ENCODE measurements around the gene ANKDD1A. TPM values are rescaled to one million over a fixed set of nuclear protein-coding genes. Genes with fewer than 3 reads are reported as not detected.

The ANKDD1A gene
- total and polyA plus RNA-seq, 2 donors (not counting 1 experiment from before 2014, with no cell fraction given), result 8.2 to 13.2 TPM

DNA sequence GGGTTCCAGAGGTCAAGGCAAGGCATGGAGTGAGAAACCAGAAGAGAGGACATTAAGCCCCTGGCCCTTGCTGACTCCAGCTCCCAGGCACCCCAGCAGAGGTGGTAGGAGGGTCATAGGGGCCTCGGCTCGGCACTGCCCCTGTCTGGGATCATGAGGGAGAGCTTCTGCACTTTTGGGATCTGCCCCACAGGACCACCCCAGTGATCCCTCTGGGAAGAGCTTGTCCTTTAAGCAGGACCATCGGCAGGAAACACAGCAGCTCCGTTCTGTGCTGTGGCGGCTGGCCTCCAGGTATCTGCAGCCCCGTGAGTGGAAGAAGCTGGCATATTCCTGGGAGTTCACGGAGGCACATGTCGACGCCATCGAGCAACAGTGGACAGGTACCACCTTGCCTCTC lies 35.5 kb downstream of the ANKDD1A start:
- Histone ChIP-seq H3K9me3 (ENCODE audit: control insufficient read depth, insufficient read depth, low read depth, low read length) (no peaks in the 10 kb centered on the region), H3K79me2 (ENCODE audit: control insufficient read depth, insufficient read depth, low read length) (no peaks in the 10 kb centered on the region), H3K36me3 (ENCODE audit: control insufficient read depth, insufficient read depth, low read length) (no peaks in the 10 kb centered on the region), H3K9ac (ENCODE audit: insufficient read depth, low read length) (no peak overlapping the region), H3K4me1 (ENCODE audit: control insufficient read depth, extremely low read depth, insufficient read depth, low read length) (no peaks in the 10 kb centered on the region), H4K20me1 (ENCODE audit: control insufficient read depth, extremely low read depth, insufficient read depth, low read length) (no peaks in the 10 kb centered on the region), H3K4me2 (ENCODE audit: extremely low read depth, insufficient read depth, low read length) (no peak overlapping the region), H3K27ac (ENCODE audit: insufficient read depth, low read length) (no peak overlapping the region), H3K4me3 (replicated peaks in 1 of 4; ENCODE audit: control extremely low read depth in 1 of 4, insufficient read depth in 1 of 4, low read depth in 3 of 4, low read length in 4 of 4) (no peak overlapping the region), H3K27me3 (ENCODE audit: control insufficient read depth, insufficient read depth, low read length) (no peaks in the 10 kb centered on the region), H2AFZ (ENCODE audit: low read length) (no peak overlapping the region)
- no peak for DNase-seq (ENCODE audit: low read depth in 2 of 2)
- TF ChIP-seq, protein P1, sequence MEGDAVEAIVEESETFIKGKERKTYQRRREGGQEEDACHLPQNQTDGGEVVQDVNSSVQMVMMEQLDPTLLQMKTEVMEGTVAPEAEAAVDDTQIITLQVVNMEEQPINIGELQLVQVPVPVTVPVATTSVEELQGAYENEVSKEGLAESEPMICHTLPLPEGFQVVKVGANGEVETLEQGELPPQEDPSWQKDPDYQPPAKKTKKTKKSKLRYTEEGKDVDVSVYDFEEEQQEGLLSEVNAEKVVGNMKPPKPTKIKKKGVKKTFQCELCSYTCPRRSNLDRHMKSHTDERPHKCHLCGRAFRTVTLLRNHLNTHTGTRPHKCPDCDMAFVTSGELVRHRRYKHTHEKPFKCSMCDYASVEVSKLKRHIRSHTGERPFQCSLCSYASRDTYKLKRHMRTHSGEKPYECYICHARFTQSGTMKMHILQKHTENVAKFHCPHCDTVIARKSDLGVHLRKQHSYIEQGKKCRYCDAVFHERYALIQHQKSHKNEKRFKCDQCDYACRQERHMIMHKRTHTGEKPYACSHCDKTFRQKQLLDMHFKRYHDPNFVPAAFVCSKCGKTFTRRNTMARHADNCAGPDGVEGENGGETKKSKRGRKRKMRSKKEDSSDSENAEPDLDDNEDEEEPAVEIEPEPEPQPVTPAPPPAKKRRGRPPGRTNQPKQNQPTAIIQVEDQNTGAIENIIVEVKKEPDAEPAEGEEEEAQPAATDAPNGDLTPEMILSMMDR (conservative IDR thresholded peaks at IDR 0.05 in 1 of 2, IDR thresholded peaks at IDR 0.05 in 1 of 2; ENCODE audit: low read depth in 1 of 2, low read length in 2 of 2), result no peak
- no peak for TF ChIP-seq EZH2 (IDR thresholded peaks at IDR 0.05; ENCODE audit: low read length, missing control alignments)

DNA sequence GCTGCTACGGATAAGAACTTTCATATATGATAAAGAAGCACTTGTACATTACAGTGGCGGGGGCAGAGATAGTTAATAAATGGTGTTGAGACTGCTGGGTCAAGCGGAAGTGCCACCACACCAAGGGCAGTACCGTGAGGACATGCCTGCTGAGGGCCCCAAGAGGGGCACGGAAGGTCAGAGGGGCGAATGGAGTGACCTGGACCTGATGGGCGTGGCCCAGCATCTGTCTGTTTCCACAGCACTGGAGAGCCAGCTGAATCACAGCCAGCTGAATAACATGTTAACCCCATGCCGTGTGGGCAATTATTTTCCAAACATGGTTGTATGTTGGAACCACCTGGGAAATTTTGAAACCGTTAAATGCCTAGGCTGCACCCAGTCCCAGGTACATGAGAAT lies 37.2 kb downstream of the ANKDD1A start:
- Histone ChIP-seq H3K9me3 (ENCODE audit: control insufficient read depth, insufficient read depth, low read depth, low read length) (no peaks in the 10 kb centered on the region), H3K27ac (ENCODE audit: insufficient read depth, low read length) (no peak overlapping the region), H2AFZ (ENCODE audit: low read length) (no peak overlapping the region), H3K79me2 (ENCODE audit: control insufficient read depth, insufficient read depth, low read length) (no peaks in the 10 kb centered on the region), H3K27me3 (ENCODE audit: control insufficient read depth, insufficient read depth, low read length) (no peaks in the 10 kb centered on the region), H3K4me3 (replicated peaks in 1 of 4; ENCODE audit: control extremely low read depth in 1 of 4, insufficient read depth in 1 of 4, low read depth in 3 of 4, low read length in 4 of 4) (no peak overlapping the region), H3K4me1 (ENCODE audit: control insufficient read depth, extremely low read depth, insufficient read depth, low read length) (no peaks in the 10 kb centered on the region), H3K36me3 (ENCODE audit: control insufficient read depth, insufficient read depth, low read length) (no peaks in the 10 kb centered on the region), H3K4me2 (ENCODE audit: extremely low read depth, insufficient read depth, low read length) (no peak overlapping the region), H4K20me1 (ENCODE audit: control insufficient read depth, extremely low read depth, insufficient read depth, low read length) (no peaks in the 10 kb centered on the region), H3K9ac (ENCODE audit: insufficient read depth, low read length) (no peak overlapping the region)
- TF ChIP-seq EZH2 (IDR thresholded peaks at IDR 0.05; ENCODE audit: low read length, missing control alignments), result no peak
- TF ChIP-seq, protein P1 (conservative IDR thresholded peaks at IDR 0.05 in 1 of 2, IDR thresholded peaks at IDR 0.05 in 1 of 2; ENCODE audit: low read depth in 1 of 2, low read length in 2 of 2), result no peak
- no peak for DNase-seq (ENCODE audit: low read depth in 2 of 2)

DNA sequence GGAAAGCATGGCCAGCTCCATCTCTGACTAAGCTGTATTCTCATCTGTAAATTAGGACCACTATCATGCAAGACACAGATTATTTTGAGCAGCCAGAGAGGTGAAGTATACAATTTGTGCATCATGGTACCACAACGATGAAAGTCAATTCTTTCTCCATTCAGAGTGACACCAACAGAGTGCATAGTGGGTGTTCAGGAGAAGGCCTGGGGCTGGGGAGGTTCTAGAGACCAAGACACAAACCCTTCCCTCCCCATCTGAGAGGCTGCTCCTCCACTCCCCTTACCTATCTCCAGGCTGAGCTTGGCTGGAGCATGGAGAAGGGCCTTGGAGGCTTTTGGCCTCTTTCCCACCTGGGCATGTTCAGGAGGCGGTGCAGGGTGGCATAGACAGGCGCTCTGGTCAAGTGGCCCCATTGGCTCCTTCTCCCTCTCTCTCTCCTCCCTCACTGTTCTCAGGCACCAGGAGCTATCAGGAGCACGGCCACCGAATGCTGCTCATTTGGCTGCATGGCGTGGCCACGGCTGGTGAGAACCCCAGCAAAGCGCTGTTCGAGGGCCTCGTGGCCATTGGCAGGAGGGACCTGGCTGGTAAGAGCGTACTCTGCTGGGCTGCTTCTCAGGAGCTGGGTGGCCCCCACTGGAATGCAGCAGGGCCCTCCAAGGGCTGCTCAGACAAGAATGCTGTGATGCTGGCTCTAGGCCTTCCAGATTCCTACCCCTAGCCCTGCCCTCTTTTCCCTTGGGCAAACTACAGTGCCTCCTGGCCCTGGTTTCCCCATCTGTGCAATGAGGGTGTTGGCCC lies 37.9 kb downstream of the ANKDD1A start:
- Histone ChIP-seq H2AFZ (ENCODE audit: low read length) (no peak overlapping the region), H3K4me3 (replicated peaks in 1 of 4; ENCODE audit: control extremely low read depth in 1 of 4, insufficient read depth in 1 of 4, low read depth in 3 of 4, low read length in 4 of 4) (no peak overlapping the region), H3K79me2 (ENCODE audit: control insufficient read depth, insufficient read depth, low read length) (no peaks in the 10 kb centered on the region), H4K20me1 (ENCODE audit: control insufficient read depth, extremely low read depth, insufficient read depth, low read length) (no peaks in the 10 kb centered on the region), H3K9me3 (ENCODE audit: control insufficient read depth, insufficient read depth, low read depth, low read length) (no peaks in the 10 kb centered on the region), H3K4me2 (ENCODE audit: extremely low read depth, insufficient read depth, low read length) (no peak overlapping the region), H3K4me1 (ENCODE audit: control insufficient read depth, extremely low read depth, insufficient read depth, low read length) (no peaks in the 10 kb centered on the region), H3K27ac (ENCODE audit: insufficient read depth, low read length) (no peak overlapping the region), H3K27me3 (ENCODE audit: control insufficient read depth, insufficient read depth, low read length) (no peaks in the 10 kb centered on the region), H3K36me3 (ENCODE audit: control insufficient read depth, insufficient read depth, low read length) (no peaks in the 10 kb centered on the region), H3K9ac (ENCODE audit: insufficient read depth, low read length) (no peak overlapping the region)
- TF ChIP-seq, protein P1 (conservative IDR thresholded peaks at IDR 0.05 in 1 of 2, IDR thresholded peaks at IDR 0.05 in 1 of 2; ENCODE audit: low read depth in 1 of 2, low read length in 2 of 2), result no peak
- TF ChIP-seq EZH2 (IDR thresholded peaks at IDR 0.05; ENCODE audit: low read length, missing control alignments), result no peak
- no peak for DNase-seq (ENCODE audit: low read depth in 2 of 2)

Data from fibroblast of lung (primary cell).